MM.1S (cell line): ENCODE data around the gene TMEM135.

Source experiments
- DNase-seq: peaks from one replicate; pipeline ENCODE4 v3.0.0-alpha.2; 2015
- H2AFZ ChIP-seq: fragments of 300-600 bp; sonication (generic); 2 replicates; pipeline ENCODE4 v1.6.0; 2016; ENCODE audit warnings: antibody characterized with exemption, low read length
- H3F3A ChIP-seq: fragments of 300-600 bp; sonication (generic); 2 replicates; pipeline ENCODE4 v1.6.1; 2016; ENCODE audit warnings: mild to moderate bottlenecking, antibody characterized with exemption, low read length, moderate library complexity, mixed read lengths; ENCODE audit not compliant: insufficient read depth
- H3K27ac ChIP-seq: fragments of 300-600 bp; sonication (generic); 2 replicates; pipeline ENCODE4 v1.5.1; 2016; ENCODE audit warnings: mild to moderate bottlenecking, low read length
- H3K27me3 ChIP-seq: fragments of 300-600 bp; sonication (generic); replicated peaks from 2 replicates; pipeline ENCODE4 v1.6.0; 2016; ENCODE audit warnings: low read length; ENCODE audit not compliant: insufficient read depth
- H3K36me3 ChIP-seq: fragments of 300-600 bp; sonication (generic); replicated peaks from 2 replicates; pipeline ENCODE4 v1.6.1; 2016; ENCODE audit warnings: mild to moderate bottlenecking, low read length, mixed read lengths; ENCODE audit not compliant: insufficient read depth
- H3K4me1 ChIP-seq: fragments of 300-600 bp; sonication (generic); 2 replicates; pipeline ENCODE4 v1.6.1; 2016; ENCODE audit warnings: low read length, mixed read lengths
- H3K4me2 ChIP-seq: fragments of 300-600 bp; sonication (generic); 2 replicates; pipeline ENCODE4 v1.6.0; 2016; ENCODE audit warnings: low read depth, low read length
- H3K4me3 ChIP-seq: fragments of 300-600 bp; sonication (generic); 2 replicates; pipeline ENCODE4 v1.5.1; 2016; ENCODE audit warnings: low read length, mixed read lengths
- H3K79me2 ChIP-seq: fragments of 300-600 bp; sonication (generic); 2 replicates; pipeline ENCODE4 v1.6.1; 2016; ENCODE audit warnings: mixed run types, low read length, mixed read lengths
- H3K9ac ChIP-seq: fragments of 300-600 bp; sonication (generic); 2 replicates; pipeline ENCODE4 v1.6.1; 2016; ENCODE audit warnings: low read length, mixed read lengths
- H3K9me2 ChIP-seq: fragments of 300-600 bp; sonication (generic); replicated peaks from 2 replicates; pipeline ENCODE4 v1.6.1; 2016; ENCODE audit warnings: mild to moderate bottlenecking, low read length, mixed read lengths; ENCODE audit not compliant: insufficient read depth
- H3K9me3 ChIP-seq: fragments of 300-600 bp; sonication (generic); replicated peaks from 2 replicates; pipeline ENCODE4 v1.6.1; 2016; ENCODE audit warnings: mild to moderate bottlenecking, low read length, mixed read lengths; ENCODE audit not compliant: insufficient read depth
- H4K20me1 ChIP-seq: fragments of 300-600 bp; sonication (generic); 2 replicates; pipeline ENCODE4 v1.6.1; 2016; ENCODE audit warnings: mild to moderate bottlenecking, low read length, moderate library complexity, mixed read lengths; ENCODE audit not compliant: insufficient read depth
- EZH2 ChIP-seq: fragments of 300-600 bp; sonication (generic); optimal IDR thresholded peaks from 2 replicates; pipeline ENCODE3; 2017; ENCODE audit warnings: low read depth, mild to moderate bottlenecking, antibody characterized with exemption, low read length, mixed read lengths
- EZH2phosphoT487 ChIP-seq: fragments of 300-600 bp; sonication (generic); IDR thresholded peaks from 2 replicates; pipeline ENCODE4 v1.6.1; 2018; ENCODE audit warnings: antibody characterized with exemption, low read length
- TF ChIP-seq, protein P1 (sequence below): fragments of 300-600 bp; sonication (generic); IDR thresholded peaks from 2 replicates; pipeline ENCODE4 v1.5.1; 2016; ENCODE audit warnings: antibody characterized with exemption, low read length, mixed read lengths

TMEM135 gene

DNA sequence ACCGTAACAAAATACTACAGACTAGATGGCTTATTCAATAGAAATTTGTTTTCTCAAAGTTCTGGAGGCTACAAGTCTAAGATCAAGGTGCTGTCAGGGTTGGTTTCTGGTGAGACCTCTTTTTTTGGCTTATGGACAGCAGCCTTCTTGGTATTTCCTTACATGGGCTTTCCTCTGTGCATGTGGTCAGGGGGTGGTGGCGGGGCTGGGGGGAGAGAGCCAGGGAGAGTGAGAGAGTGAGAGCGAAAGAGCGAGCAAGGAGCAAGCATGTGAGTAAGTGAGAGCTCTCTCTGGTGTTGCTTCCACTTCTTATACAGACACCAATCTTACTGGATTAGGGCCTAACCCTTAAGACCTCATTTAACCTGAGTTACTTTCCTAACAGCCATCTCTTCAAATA is 181.5 kb downstream of the TMEM135 start:
- Histone ChIP-seq H3K27me3 (no peaks in the 10 kb centered on the region), H3K4me2 (no peak overlapping the region), H3K36me3 (no peaks in the 10 kb centered on the region), H3K9me3 (no peaks in the 10 kb centered on the region), H3K79me2 (no peaks in the 10 kb centered on the region), H3K4me1 (no peaks in the 10 kb centered on the region), H3F3A (no peaks in the 10 kb centered on the region), H3K9me2 (no peaks in the 10 kb centered on the region), H3K27ac (no peak overlapping the region), H2AFZ (no peak overlapping the region), H4K20me1 (no peaks in the 10 kb centered on the region), H3K4me3 (no peak overlapping the region), H3K9ac (no peak overlapping the region)
- TF ChIP-seq, protein P1, sequence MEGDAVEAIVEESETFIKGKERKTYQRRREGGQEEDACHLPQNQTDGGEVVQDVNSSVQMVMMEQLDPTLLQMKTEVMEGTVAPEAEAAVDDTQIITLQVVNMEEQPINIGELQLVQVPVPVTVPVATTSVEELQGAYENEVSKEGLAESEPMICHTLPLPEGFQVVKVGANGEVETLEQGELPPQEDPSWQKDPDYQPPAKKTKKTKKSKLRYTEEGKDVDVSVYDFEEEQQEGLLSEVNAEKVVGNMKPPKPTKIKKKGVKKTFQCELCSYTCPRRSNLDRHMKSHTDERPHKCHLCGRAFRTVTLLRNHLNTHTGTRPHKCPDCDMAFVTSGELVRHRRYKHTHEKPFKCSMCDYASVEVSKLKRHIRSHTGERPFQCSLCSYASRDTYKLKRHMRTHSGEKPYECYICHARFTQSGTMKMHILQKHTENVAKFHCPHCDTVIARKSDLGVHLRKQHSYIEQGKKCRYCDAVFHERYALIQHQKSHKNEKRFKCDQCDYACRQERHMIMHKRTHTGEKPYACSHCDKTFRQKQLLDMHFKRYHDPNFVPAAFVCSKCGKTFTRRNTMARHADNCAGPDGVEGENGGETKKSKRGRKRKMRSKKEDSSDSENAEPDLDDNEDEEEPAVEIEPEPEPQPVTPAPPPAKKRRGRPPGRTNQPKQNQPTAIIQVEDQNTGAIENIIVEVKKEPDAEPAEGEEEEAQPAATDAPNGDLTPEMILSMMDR: no peak
- TF ChIP-seq EZH2 (no peak), EZH2phosphoT487 (no peak)
- DNase-seq: no peak

DNA sequence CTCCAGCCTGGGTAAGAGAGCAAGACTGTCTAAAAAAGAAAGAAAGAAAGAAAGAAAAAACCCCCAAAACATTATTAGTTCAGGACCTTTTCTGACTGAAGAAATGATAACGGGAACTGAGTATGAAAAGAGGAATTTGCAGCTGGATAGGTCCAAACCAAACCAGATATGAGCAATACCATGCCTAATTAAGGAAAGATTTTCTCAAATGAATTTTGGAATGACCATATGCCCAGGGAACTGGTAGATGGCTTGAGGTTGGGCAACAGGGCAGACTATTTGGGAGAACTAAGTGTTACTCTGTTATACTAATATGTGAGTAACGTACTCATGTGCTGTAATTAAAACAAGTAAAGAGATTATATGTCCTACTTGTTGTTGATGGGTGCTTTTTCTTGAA is 186.1 kb downstream of the TMEM135 start:
- H3K4me2 ChIP-seq: no peak overlapping the region
- no peaks in the 10 kb centered on the region for H4K20me1 ChIP-seq
- no peaks in the 10 kb centered on the region for H3K36me3 ChIP-seq
- no peaks in the 10 kb centered on the region for H3K9me3 ChIP-seq
- no peaks in the 10 kb centered on the region for H3K79me2 ChIP-seq
- no peaks in the 10 kb centered on the region for H3K4me1 ChIP-seq
- H3K9ac ChIP-seq: no peak overlapping the region
- no peaks in the 10 kb centered on the region for H3K9me2 ChIP-seq
- no peaks in the 10 kb centered on the region for H3K27me3 ChIP-seq
- TF ChIP-seq EZH2phosphoT487 (no peak), EZH2 (no peak)
- TF ChIP-seq, protein P1: no peak
- H3K27ac ChIP-seq: no peak overlapping the region
- H2AFZ ChIP-seq: no peak overlapping the region
- no peak overlapping the region for H3K4me3 ChIP-seq
- no peak for DNase-seq
- H3F3A ChIP-seq: no peaks in the 10 kb centered on the region

DNA sequence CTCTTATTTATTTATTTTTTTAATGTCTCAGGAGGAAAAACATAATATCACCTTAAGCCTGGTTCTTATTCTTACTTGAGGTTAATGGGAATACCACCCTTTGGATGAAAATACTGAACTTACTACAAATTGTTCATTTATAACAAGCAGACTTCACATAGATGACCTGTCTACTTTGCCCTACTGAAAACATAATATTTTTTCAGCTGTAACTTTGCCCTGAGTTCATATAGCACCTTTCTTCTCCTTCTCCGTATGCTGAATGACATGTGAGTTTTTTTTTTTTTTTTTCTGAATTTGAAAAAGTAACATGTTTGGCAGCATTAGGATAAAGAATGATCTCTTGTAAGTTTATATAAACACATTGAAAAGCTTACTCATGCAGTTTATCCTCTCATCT is 186.8 kb downstream of the TMEM135 start:
- Histone ChIP-seq H3K9ac (no peak overlapping the region), H3K9me3 (no peaks in the 10 kb centered on the region), H3K4me3 (no peak overlapping the region), H3K79me2 (no peaks in the 10 kb centered on the region), H4K20me1 (no peaks in the 10 kb centered on the region), H2AFZ (no peak overlapping the region), H3K27ac (no peak overlapping the region), H3K4me1 (no peaks in the 10 kb centered on the region), H3K36me3 (no peaks in the 10 kb centered on the region), H3K4me2 (no peak overlapping the region), H3K9me2 (no peaks in the 10 kb centered on the region), H3K27me3 (no peaks in the 10 kb centered on the region), H3F3A (no peaks in the 10 kb centered on the region)
- no peak for DNase-seq
- TF ChIP-seq, protein P1: no peak
- no peak for TF ChIP-seq EZH2phosphoT487
- TF ChIP-seq EZH2: no peak
